Measurements from ENCODE around the gene UBP1. TPM values are rescaled to one million over a fixed set of nuclear protein-coding genes. Genes with fewer than 3 reads are reported as not detected.
"Not testable (repeated sequence)": the region's sequence is repeated elsewhere in the genome, so short reads cannot be mapped to it uniquely, and the experiment has no call there.

The UBP1 gene
- total RNA-seq, 2 experiments from 2014 or later = 59.1 to 71.8 TPM

DNA sequence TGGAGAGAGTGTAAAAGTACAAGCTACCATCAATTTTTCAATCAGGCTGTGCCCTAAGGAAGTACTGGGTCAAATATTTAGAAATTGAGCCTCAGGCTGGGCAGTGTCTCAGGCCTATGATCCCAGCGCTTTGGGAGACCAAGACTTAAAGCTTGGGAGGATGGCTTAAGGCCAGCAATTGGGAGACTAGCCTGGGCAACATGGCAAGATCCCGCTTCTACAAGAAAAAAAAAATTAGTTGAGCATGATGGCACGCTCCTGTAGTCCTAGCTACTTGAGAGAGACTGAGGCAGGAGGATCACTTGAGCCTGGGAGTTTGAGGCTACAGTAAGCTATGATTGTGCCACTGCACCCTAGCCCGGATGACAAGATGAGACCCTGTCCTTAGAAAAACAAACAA lies 2.0 kb upstream of the UBP1 start:
- Mint-ChIP-seq H3K4me3 (peak overlapping the region; percentile 100), H3K27me3 (no peaks in the 10 kb centered on the region), H3K9me3 (peaks cover 3% of the 10 kb centered on the region), H3K4me1 (peaks cover 26% of the 10 kb centered on the region), H3K36me3 (peaks cover 16% of the 10 kb centered on the region), H3K27ac (peak overlapping the region; percentile 100)
- no peak for DNase-seq

DNA sequence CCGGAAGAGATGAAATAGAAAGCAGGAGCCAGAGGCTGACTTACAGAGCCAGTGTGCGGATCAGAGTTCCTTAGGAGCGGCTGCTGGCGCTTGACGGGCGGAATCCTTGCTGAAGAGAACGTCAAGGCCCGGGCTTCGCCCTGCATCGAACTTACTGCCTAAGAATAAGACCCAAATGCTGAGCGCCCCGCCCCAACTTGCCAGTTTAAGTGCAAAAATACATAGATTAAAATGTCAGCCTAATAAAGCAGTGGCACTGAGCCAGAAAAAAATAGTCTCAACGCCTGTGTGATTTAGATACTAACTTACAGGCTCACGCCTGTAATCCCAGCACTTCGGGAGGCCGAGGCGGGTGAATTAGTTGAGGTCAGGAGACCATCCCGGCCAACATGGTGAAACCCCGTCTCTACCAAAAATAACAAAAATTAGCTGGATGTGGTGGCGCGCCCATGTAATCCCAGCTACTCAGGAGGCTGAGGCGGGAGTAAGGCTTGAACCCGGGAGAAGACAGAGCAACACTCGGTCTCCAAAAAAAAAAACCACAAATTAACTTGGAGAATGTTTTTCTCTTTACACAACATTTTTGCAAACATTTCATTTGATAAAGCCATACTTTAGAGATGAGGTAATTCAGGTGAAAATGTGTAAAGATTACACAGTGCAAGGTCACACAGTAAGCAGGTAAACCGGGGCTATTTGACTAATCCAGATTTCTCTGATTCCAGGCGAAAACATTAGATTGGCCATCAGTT lies 1.2 kb upstream of the UBP1 start:
- Mint-ChIP-seq H3K4me1 (peaks cover 27% of the 10 kb centered on the region), H3K9me3 (peaks cover 3% of the 10 kb centered on the region), H3K27ac (peak overlapping the region; percentile 100), H3K27me3 (no peaks in the 10 kb centered on the region), H3K36me3 (peaks cover 19% of the 10 kb centered on the region), H3K4me3 (peak overlapping the region; percentile 100)
- DNase-seq = no peak

DNA sequence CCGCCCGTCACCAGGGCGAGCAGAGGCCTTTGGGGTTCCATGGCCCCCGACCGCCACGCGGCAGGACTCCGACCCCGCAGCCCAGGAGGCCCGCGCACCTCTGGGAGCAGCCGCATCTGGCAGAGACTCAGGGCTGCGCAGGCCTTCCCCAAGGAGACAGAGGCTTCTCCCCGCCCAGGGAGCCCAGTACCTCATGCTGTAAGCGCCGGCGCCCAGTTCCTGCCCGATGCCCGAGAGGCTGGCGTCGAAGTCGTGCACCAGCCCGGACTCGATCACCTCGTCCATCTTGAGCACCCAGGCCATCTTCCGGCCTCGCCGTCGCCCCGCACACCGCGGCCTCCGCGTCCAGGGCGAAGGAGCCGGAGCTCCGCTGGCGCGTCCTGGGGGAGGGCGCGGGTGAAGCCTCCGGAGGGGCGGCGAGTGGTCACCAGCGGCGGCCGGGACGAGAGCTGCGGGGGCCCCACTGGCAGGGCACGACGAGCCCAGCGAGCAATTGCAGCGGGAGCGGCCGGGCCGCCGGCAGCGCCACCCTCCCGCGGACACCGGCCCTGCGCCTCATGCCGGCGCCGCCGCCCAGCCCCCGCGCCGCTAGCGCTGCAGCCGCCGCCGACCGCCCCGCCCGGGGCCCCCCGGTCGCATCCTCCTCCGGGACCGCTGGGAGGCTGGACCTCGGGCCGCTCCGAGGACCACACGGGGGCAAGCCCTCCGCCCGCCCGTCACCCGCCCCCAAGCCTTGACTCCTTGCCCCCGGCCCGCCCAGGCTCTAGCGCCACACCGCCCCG lies 468 bp downstream of the UBP1 start:
- Mint-ChIP-seq H3K27ac (peak overlapping the region; percentile 100), H3K36me3 (peaks cover 19% of the 10 kb centered on the region), H3K4me3 (peak overlapping the region; percentile 100), H3K27me3 (no peaks in the 10 kb centered on the region), H3K4me1 (peaks cover 36% of the 10 kb centered on the region), H3K9me3 (peaks cover 3% of the 10 kb centered on the region)
- DNase-seq = peak; percentile 56

DNA sequence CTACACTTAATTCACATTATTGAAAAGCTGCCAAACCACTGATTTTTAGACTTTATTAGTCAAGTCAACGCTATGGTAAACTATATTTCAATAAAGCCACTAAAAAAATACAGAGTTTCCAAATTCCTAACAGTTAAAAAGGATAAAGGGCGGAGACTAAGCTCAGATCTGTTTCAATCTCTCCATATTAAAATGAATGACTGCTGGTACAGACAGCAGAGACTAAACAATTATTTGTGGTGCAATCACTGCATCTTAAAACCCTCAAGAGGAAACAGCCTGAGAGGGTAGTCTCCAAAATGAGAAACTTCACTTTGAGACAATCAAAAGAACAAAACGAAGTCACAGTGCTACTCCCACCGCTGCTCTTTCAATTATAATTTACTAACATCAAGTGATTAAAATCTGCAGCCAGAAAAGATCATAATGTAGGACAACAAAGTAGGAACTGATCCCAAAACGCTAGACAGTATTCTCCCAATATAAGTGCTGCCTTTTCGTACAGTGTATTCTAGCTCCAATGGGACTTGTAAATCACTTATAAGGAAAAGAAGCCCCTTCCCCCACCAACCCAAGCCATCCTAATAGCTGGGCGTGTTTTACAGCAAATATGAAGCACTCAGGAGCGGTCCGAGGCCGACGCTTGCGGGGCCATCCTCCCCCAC lies 1.2 kb downstream of the UBP1 start:
- DNase-seq = no peak
- Mint-ChIP-seq H3K4me3 (peak overlapping the region; percentile 91), H3K36me3 (peaks cover 19% of the 10 kb centered on the region), H3K27ac (peak overlapping the region; percentile 89), H3K27me3 (no peaks in the 10 kb centered on the region), H3K9me3 (peaks cover 3% of the 10 kb centered on the region), H3K4me1 (peaks cover 38% of the 10 kb centered on the region)

DNA sequence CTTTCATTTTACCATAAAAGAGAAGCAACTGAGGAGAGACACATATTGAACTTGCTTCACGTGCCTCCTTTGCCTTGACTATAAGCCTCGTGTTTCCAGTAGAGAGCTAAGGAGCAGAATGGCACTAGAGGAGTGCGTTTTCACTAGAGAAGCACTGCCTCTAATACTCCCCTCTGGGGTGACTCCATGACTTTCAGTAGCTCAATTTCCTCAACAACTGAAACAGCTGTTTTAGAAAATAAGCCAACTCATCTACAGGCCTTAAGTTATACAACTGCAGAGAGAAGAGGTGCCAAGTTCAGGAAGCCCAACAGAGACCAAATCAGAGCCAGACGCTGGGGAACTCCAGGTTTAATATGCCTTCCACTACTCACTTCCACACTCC lies 1.9 kb downstream of the UBP1 start:
- H3K27me3 Mint-ChIP-seq = no peaks in the 10 kb centered on the region
- peaks cover 3% of the 10 kb centered on the region for H3K9me3 Mint-ChIP-seq
- H3K4me3 Mint-ChIP-seq = peak overlapping the region; percentile 91
- no peak for DNase-seq
- H3K4me1 Mint-ChIP-seq = peaks cover 44% of the 10 kb centered on the region
- peak overlapping the region; percentile 89 for H3K27ac Mint-ChIP-seq
- peaks cover 22% of the 10 kb centered on the region for H3K36me3 Mint-ChIP-seq

DNA sequence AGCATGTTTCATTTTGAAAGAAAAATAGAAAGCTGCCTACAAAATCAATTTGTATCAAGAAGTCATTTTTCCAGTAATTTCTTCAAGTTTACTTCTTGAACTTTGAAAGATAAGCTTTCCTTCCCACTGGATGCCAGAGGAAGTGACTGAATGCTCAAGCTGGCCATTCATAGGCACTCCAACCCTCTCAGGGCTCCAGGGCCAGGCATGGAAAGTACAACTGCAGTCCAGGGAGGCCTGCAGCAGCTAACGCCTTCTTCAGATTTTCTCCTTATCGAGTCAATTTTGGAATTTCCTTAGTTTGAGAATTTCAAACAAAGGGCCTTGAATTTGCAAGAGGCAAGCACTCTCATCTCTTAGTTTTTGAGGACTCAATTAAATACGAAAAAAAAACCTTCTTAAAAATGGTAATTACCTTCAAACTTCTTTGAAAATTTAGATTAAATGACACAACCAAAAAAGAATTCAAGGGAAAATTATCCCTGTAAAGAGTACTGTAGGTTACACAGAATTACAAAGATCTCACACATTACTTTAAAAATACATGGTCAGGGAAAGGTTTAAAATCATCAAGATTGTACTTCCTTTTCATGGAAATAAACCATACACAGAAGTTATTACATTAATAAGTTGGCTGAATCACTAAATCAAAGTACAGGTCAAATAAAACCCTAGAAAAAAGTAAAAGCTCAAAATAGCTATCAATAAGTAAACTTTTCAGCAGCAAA lies 2.5 kb downstream of the UBP1 start:
- H3K36me3 Mint-ChIP-seq = peaks cover 22% of the 10 kb centered on the region
- H3K27ac Mint-ChIP-seq = peak overlapping the region; percentile 89
- peaks cover 3% of the 10 kb centered on the region for H3K9me3 Mint-ChIP-seq
- H3K4me1 Mint-ChIP-seq = peaks cover 49% of the 10 kb centered on the region
- no peaks in the 10 kb centered on the region for H3K27me3 Mint-ChIP-seq
- DNase-seq = no peak
- H3K4me3 Mint-ChIP-seq = peak overlapping the region; percentile 91

DNA sequence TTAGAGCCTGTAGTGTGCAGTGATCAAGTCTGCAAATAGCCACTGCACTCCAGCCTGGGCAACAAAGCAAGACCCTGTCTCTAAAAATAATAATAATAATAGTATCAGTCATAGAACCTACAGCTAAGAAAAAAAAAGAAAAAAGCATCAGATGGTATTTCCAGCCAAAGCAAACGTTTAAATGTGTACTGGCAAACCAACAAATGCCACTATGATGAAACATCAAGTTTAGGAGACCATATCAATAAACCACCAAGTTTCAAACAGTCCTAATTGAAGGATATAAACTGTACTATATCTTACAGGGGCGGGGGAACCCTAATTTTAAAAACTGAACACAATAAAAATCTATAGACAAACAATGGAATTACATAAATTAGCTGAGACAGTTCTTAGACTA lies 6.4 kb downstream of the UBP1 start:
- no peak for DNase-seq
- H3K36me3 Mint-ChIP-seq = peaks cover 25% of the 10 kb centered on the region
- H3K27ac Mint-ChIP-seq = no peak overlapping the region
- no peaks in the 10 kb centered on the region for H3K27me3 Mint-ChIP-seq
- peaks cover 80% of the 10 kb centered on the region for H3K4me1 Mint-ChIP-seq
- no peaks in the 10 kb centered on the region for H3K9me3 Mint-ChIP-seq
- no peak overlapping the region for H3K4me3 Mint-ChIP-seq

DNA sequence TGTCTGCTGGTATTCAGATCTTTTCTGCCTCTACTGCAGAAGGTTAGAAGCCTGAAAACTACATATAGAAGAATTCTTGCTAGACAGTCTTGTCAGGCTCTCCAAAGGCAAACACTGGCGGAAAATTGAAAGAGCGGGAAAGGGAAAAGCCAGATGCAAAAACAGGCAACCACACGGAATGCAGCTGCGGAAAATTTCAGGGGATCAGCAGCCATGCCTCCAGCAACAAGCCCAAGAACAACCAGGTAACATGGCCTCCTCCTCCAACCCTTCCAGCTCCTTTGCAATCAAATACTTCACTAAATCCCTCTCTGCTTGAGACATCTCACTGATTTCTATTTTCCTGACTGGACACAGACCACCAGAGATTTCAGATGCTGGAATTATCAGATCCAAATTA lies 9.6 kb downstream of the UBP1 start:
- Mint-ChIP-seq H3K27me3 (no peaks in the 10 kb centered on the region), H3K4me3 (no peak overlapping the region), H3K36me3 (peaks cover 12% of the 10 kb centered on the region), H3K9me3 (no peaks in the 10 kb centered on the region), H3K4me1 (peaks cover 68% of the 10 kb centered on the region), H3K27ac (no peak overlapping the region)
- DNase-seq = no peak

DNA sequence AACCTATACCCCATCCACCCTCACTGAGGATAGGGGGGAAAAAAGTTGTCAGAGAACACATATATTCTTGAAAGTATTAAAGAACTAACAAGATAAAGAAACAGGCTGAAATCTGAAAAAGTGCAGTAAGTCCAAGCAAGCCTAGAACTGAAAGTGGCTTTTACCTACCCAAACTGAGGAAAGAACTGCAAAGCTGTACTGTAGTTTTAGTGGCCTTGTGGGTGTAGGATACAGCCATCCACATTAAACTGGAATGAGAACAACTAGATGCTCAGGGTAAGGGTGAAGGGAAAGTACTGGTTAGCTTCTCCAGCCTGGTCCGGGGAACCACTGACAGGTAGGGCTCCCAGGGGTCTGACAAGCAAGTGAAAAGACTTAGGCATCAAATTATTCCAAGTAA lies 10.1 kb downstream of the UBP1 start:
- Mint-ChIP-seq H3K9me3 (no peaks in the 10 kb centered on the region), H3K4me1 (peaks cover 64% of the 10 kb centered on the region), H3K36me3 (peaks cover 14% of the 10 kb centered on the region), H3K27me3 (no peaks in the 10 kb centered on the region), H3K27ac (peak overlapping the region; percentile 39), H3K4me3 (no peak overlapping the region)
- DNase-seq = no peak

DNA sequence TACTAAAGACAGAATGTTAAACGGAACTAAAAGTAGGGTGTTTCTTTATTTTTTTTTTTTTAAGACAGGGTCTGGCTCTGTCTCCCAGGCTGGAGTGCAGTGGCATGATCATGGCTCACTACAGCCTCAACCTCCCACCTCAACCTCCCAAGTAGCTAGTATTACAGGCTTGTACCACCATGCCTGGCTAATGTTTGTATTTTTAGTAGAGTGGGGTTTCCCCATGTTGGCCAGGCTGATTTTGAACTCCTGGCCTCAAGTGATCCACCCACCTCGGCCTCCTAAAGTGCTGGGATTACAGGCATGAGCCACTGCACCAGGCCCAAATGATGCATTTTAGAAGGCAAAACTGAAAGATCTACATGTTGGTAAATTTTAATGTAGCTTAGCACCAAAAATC lies 10.9 kb downstream of the UBP1 start:
- H3K36me3 Mint-ChIP-seq = peaks cover 14% of the 10 kb centered on the region
- peak overlapping the region; percentile 48 for H3K27ac Mint-ChIP-seq
- H3K27me3 Mint-ChIP-seq, H3K9me3 Mint-ChIP-seq, DNase-seq, H3K4me3 Mint-ChIP-seq: not testable (repeated sequence)
- H3K4me1 Mint-ChIP-seq = peaks cover 63% of the 10 kb centered on the region

DNA sequence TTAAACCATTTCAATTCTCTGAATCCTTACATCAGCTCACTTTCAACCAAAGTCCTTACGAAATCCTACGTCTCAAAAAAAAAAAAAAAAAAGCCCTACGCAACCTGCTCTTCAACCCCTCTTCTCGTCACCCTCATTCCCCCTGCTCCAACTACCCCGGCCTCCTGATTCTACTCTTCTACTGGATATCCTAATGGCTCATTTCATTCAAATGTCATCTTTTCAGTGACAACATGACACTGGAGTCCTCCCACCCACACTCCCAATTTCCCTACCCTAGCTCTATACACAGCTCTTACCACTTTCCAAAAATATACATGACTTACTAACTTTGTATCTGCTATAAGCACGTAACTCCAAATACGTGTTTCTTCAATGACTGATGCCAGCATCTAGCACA lies 11.5 kb downstream of the UBP1 start:
- Mint-ChIP-seq H3K36me3 (peaks cover 16% of the 10 kb centered on the region), H3K4me3 (no peak overlapping the region), H3K27ac (peak overlapping the region; percentile 50), H3K4me1 (peaks cover 59% of the 10 kb centered on the region), H3K27me3 (no peaks in the 10 kb centered on the region), H3K9me3 (no peaks in the 10 kb centered on the region)
- no peak for DNase-seq

DNA sequence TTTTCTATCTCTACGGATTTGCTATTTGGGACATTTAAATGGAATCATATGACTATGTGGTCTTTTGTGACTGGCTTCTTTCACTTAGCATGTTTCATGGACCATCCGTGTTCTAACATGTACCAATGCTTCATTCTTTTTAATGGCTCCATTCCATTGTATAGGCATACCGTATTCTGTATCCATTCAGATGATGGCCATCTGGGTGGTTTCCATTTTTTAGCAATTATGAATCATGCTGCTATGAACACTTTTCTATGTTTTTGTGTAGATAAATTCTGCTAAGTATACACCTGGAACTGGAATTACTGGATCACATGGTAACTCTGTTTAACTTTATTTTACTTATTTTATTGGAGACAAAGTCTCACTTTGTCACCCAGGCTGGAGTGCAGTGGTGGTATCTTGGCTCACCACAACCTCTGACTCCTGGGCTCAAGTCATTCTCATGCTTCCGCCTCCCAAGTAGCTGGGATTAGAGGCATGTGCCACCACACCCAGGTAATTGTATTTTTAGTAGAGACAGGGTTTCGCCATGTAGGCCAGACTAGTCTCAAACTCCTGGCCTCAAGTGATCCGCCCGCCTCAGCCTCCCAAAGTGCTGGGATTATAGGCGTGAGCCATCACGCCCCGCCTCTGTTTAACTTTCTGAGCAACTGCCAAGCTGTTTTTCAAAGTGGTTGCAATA lies 13.4 kb downstream of the UBP1 start:
- Mint-ChIP-seq H3K4me3 (no peak overlapping the region), H3K9me3 (no peaks in the 10 kb centered on the region), H3K27me3 (no peaks in the 10 kb centered on the region), H3K4me1 (peaks cover 45% of the 10 kb centered on the region), H3K27ac (no peak overlapping the region), H3K36me3 (peaks cover 21% of the 10 kb centered on the region)
- no peak for DNase-seq

DNA sequence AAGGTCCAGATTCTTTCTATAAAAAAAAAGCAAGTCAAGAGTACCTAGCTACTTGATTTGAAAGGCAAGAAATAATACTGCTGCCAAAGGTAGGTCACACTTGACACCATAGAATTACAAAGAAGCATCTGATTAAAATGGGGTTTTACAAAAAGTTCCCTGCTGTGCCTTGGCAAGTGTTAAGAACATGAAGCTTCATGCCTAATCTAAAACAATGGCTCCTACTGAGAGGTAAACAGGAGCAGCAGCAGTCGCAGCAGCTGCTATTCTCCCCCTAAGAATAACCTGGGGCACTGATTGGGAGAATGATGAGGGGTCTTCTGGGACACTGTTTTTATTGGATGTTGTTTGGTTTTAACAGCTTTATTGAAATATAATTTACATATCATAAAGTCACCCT lies 14.1 kb downstream of the UBP1 start:
- H3K27ac Mint-ChIP-seq = no peak overlapping the region
- DNase-seq = no peak
- no peaks in the 10 kb centered on the region for H3K27me3 Mint-ChIP-seq
- peaks cover 24% of the 10 kb centered on the region for H3K36me3 Mint-ChIP-seq
- no peak overlapping the region for H3K4me3 Mint-ChIP-seq
- no peaks in the 10 kb centered on the region for H3K9me3 Mint-ChIP-seq
- H3K4me1 Mint-ChIP-seq = peaks cover 39% of the 10 kb centered on the region

DNA sequence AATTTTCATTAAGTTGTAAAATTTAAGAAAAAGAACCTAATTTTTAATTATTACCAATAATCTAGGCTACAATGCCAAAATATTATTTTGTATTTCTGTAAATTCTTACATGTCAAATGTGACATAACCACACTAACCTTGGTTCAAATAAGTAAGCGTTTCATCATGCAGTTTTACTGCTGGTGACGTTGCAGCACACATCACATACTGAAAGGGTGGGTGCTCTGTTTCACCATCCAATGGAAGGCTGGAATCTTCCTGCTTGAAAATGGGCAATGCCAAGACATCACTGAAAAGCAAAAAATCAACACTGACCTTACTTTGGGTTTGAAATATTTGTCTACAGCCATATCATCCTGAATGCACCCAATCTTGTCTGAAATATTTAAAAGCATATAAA lies 14.8 kb downstream of the UBP1 start:
- Mint-ChIP-seq H3K4me1 (peaks cover 32% of the 10 kb centered on the region), H3K27ac (no peak overlapping the region), H3K4me3 (no peak overlapping the region), H3K9me3 (no peaks in the 10 kb centered on the region), H3K36me3 (peaks cover 28% of the 10 kb centered on the region), H3K27me3 (no peaks in the 10 kb centered on the region)
- DNase-seq = no peak

All from activated naive CD8-positive, alpha-beta T cell treated with anti-CD3 and anti-CD28 coated beads for 36 hours (primary cell).